ENCODE measurements around the gene DUSP5. TPM values are rescaled to one million over a fixed set of nuclear protein-coding genes. Genes with fewer than 3 reads are reported as not detected.

Gene DUSP5
- total and polyA plus RNA-seq, 12 donors = 5.3 to 53.7 (median 21.2) TPM

DNA sequence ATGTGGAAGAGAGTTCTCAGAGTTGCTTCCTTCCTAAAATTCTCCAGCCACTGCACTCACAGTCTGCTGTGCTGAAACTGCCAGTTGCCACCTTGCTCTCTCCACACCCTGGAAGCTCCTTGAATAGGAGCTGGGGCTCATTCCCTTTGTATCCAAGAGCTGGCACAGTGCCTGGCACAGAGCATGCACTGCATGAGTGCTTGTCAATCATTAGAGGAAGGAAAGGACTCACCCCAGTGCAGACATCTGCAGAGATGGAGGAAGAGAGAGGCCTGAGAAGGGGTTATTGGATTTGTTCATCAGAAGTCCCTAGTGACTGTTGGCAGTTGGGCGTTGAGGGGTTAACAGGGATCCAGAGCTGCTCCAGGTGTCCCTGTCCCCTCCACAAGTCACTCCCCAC lies 41.7 kb upstream of the DUSP5 start:
- no peak for ATAC-seq
- WGBS, 2 donors = 36 to 39% methylated on average over 1 of the region's 1 CpG
- Histone ChIP-seq H3K4me1 (peaks cover 5 to 49% (median 23%) of the 10 kb centered on the region in 9 donors), H3K27me3 (no peaks in the 10 kb centered on the region), H3K36me3 (no peaks in the 10 kb centered on the region), H3K27ac (no peak overlapping the region), H3K4me3 (no peak overlapping the region), H3K9me3 (no peaks in the 10 kb centered on the region)
- no peak for DNase-seq
- TF ChIP-seq, protein P1, sequence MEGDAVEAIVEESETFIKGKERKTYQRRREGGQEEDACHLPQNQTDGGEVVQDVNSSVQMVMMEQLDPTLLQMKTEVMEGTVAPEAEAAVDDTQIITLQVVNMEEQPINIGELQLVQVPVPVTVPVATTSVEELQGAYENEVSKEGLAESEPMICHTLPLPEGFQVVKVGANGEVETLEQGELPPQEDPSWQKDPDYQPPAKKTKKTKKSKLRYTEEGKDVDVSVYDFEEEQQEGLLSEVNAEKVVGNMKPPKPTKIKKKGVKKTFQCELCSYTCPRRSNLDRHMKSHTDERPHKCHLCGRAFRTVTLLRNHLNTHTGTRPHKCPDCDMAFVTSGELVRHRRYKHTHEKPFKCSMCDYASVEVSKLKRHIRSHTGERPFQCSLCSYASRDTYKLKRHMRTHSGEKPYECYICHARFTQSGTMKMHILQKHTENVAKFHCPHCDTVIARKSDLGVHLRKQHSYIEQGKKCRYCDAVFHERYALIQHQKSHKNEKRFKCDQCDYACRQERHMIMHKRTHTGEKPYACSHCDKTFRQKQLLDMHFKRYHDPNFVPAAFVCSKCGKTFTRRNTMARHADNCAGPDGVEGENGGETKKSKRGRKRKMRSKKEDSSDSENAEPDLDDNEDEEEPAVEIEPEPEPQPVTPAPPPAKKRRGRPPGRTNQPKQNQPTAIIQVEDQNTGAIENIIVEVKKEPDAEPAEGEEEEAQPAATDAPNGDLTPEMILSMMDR (IDR thresholded peaks at IDR 0.05) = no peak
- intact Hi-C loops (cut with DNase I) = loop anchor here in 1 of 10 donors (5.0 kb wide), 1 partner anchor 41 kb away; the partner anchor contains the start of gene DUSP5

DNA sequence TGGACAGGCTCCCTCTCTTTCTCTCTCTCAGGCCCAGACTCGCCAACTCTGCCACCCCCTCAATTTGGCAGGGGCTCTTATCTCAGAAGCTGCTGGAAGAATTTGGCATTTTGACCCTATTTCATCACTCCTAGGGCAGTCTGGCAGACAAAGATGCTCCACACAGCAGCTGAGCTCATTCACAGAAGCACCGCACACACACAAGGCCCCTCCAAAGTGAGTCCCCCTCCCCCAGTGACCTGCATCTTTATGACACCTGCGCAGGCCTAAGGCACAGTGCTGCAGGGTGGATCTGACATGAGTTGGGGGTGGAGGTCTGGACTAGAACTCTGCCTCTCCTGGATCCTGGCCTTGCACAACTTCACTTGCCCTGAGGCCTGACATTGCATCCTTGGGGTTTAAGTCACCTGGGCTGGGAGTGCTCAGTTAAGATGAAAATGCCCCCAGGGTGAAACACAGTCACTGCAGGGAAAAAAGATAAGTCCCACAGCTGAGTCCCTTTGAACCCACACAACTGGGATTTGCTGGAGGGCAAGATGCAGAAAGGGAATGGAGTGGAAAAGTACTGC lies 41.1 kb upstream of the DUSP5 start:
- Histone ChIP-seq H3K27me3 (no peaks in the 10 kb centered on the region), H3K4me1 (peaks cover 5 to 55% (median 23%) of the 10 kb centered on the region in 9 donors), H3K4me3 (no peak overlapping the region), H3K27ac (peak overlapping the region in 2 of 10 donors; percentile 44 to 76), H3K9me3 (no peaks in the 10 kb centered on the region), H3K36me3 (no peaks in the 10 kb centered on the region)
- DNase-seq (no peak), ATAC-seq (no peak)
- 75 to 87% methylated on average over 3 of the region's 3 CpGs for WGBS, 2 donors
- TF ChIP-seq, protein P1 (IDR thresholded peaks at IDR 0.05) = no peak
- intact Hi-C loops (cut with DNase I) = loop anchor here in 1 of 10 donors (5.0 kb wide), 1 partner anchor 41 kb away; the partner anchor contains the start of gene DUSP5

DNA sequence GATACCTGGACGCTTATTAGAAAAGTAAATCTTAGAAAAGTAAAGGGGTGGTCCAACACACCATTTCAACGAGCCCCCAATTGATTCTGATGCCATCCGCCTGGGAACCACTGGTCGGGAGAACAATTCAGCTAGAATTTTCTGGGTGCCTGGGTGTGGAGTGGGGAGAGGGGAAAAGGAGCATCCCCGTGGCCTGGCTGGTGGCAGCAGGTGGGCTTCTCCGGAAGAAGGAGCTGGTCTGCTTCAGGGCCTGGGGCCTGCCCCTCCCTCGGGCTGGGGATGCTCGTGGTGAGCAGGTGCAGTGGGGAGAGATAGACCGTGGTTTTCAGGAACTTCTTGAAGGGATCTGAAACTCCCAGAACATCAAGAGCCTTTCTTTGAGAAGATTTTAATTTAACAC lies 39.9 kb upstream of the DUSP5 start:
- ATAC-seq = no peak
- peak overlapping the region in 7 of 10 donors; percentile 24 to 76 (median 71) for H3K27ac ChIP-seq
- peaks cover 5 to 62% (median 23%) of the 10 kb centered on the region in 9 donors for H3K4me1 ChIP-seq
- H3K9me3 ChIP-seq = no peaks in the 10 kb centered on the region
- no peak overlapping the region for H3K4me3 ChIP-seq
- TF ChIP-seq, protein P1 (IDR thresholded peaks at IDR 0.05) = no peak
- WGBS, 2 donors = 91% methylated on average over 9 of the region's 9 CpGs
- no peaks in the 10 kb centered on the region for H3K36me3 ChIP-seq
- no peak for DNase-seq
- intact Hi-C loops (cut with DNase I) = loop anchor here in 1 of 10 donors (5.0 kb wide), 1 partner anchor 39 kb away; the partner anchor contains the start of gene DUSP5
- H3K27me3 ChIP-seq = no peaks in the 10 kb centered on the region

DNA sequence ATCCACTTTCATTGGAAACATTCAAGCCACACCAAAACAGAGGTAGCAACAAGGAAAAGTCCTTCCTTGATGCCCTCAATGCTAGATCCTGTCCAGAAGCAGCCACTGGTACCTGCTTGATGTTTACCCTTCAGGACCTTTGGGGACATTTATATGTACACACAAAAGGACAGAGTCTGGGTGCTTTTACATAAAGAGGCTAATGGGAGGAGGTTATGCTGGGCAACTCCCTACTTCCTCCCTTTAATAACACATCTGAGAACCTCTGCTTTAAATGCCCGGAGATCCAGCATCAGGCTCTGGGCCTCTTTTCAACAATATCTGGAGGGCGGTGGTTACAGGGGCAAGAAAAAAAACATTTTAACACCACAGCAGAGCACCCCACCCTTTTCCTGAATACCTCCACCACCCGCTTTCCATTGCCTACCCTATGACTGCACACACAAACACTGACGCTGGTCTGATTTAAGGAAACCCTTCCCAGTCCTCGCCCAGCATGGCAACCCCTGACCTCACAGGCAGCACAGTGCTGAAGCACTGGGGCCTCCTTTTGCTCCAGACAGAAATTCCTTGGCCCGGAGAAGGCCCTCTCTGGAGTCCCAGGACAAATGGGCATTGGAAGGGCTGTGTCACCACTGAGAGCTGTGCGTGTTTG lies 39.3 kb upstream of the DUSP5 start:
- Histone ChIP-seq H3K27ac (peak overlapping the region in 9 of 10 donors; percentile 24 to 76 (median 65)), H3K9me3 (no peaks in the 10 kb centered on the region), H3K36me3 (no peaks in the 10 kb centered on the region), H3K27me3 (no peaks in the 10 kb centered on the region), H3K4me1 (peaks cover 5 to 62% (median 23%) of the 10 kb centered on the region in 9 donors), H3K4me3 (no peak overlapping the region)
- intact Hi-C loops (cut with DNase I) = loop anchor here in 1 of 10 donors (5.0 kb wide), 1 partner anchor 39 kb away; the partner anchor contains the start of gene DUSP5
- TF ChIP-seq, protein P1 (IDR thresholded peaks at IDR 0.05) = no peak
- ATAC-seq = peak; percentile 56 to 86 (median 83)
- DNase-seq = peak; percentile 37 to 56
- WGBS, 2 donors = 60 to 63% methylated on average over 7 of the region's 7 CpGs

Data from heart right ventricle (tissue), 16 donors.